ENCODE data around the gene SETBP1.

- no peak for TF ChIP-seq CTCF (IDR thresholded peaks at IDR 0.05)
- TF ChIP-seq POLR2AphosphoS5 (IDR thresholded peaks at IDR 0.05): no peak
- TF ChIP-seq POLR2A (IDR thresholded peaks at IDR 0.05): no peak
- no peak for TF ChIP-seq EP300 (IDR thresholded peaks at IDR 0.05; ENCODE audit: low read depth)
Observed at GRCh38 chr18:45112682-45113081, 432.0 kb downstream of the SETBP1 start.
